MV-4-11 (cell line): ENCODE data around the gene HOMER1.
"Not testable (repeated sequence)": the region's sequence is repeated elsewhere in the genome, so short reads cannot be mapped to it uniquely, and the experiment has no call there.

ENCODE experiments used
- DNase-seq: peaks from one replicate; lab custom pipeline; 2025; lab: John Stamatoyannopoulos, UW

Gene HOMER1

DNA sequence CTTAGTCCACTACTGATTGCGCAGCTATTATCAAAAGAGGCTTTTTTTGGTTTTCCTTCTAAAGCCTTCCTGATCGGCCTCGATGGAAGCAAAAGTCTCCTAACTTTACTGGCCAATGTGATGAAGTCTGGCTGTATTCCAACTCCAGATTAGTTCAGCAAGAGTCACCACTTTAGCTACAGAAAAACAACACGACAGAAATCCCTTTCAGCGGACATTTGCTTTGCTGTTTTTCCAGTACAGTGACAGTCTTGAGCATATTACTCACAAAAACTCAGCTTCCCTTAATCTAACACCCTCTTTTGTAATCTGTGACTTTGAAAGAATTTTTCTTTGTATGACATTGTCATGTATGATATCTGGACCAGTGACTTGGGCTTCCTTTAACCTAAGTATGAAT, 95.7 kb downstream of the HOMER1 start:
- DNase-seq: no peak

DNA sequence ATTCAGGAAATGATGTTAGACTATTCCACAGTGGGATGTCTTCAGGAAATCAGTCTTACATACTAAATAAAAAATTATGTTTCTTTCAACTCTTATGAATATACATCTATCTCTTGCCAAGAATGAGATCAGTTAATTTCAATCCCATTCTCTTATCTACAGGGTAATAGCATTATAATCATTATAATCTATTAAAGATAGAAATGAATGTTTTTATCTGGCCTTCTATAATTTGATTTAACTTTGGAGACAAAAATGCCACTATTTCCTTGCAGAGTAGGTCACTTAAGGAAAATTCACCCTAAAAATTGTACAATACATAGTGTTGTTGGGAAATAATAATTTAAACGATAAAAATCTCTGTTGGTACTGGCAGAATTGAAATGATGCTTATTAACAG, 96.4 kb downstream of the HOMER1 start:
- DNase-seq: no peak

DNA sequence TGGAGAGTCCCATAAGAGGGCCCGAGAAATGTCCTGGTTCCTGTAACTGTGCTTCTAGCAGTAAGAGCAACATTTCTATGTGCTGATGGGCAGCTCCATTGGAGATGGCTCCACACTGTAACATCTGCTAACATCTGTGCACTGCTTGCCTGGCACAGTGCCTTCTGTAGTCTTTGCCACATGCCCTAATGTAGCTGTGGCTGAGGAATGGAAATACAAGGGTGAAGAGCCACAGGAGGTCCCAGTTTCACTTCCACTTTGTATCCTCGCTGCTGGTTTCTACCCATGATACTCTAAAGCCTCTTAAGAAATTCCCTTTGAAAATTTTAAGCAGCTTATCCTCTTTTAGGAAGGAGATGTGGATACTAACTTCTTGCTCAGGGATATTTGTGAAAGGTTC, 97.4 kb downstream of the HOMER1 start:
- DNase-seq: peak; percentile 97

DNA sequence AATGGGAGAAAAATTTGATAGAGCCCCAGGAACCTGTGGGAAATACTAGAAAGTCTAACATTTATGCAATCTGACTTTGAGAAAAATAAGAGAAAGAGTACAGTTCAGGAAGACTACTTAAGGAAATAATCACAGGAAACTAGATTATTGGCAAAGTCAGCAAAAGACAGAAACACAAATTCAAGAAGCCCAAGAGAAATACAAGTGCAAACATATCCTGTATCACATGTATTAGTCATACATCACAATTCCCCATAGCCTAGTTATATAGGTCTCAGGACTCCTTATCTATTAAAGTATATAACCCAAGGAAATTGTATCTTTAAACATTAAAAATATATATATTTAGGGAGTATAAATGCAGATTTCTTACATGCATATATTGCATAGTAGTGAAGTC, 100.8 kb downstream of the HOMER1 start:
- DNase-seq: no peak

DNA sequence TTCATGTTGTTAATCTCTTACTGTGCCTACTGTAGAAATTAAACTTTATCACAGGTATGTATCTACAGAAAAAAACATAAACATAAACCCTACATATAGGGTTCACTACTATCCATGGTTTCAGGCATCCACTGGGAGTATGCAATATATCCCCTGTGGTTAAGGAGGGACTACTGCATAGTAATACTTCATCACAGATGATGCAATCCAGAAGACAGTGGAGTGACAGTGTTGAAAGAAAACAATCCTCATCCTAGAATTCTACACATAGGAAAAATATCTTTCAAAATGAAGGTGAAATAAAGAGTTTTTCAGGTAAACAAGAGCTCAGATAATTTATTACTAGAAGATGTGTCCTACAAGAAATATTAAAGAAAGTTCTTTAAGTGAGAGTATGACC, 105.9 kb downstream of the HOMER1 start:
- DNase-seq: peak; percentile 3

DNA sequence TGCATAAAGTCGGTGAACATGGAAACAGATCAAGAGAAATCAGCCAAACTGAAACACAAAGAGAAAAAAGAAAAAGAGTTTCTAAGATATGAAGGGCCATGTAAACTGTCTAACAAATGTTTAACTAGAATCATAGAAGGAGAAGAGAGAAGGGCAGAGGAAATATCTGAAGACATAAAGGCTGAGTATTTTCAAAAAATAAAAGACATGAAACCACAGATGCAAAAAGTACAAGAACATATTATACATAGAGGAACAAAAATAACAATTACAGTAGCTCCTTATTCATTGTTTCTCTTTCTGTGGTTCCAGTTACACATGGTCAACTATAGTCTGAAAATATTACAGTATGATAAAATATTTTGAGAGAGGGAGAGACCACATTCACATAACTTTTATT, 106.3 kb downstream of the HOMER1 start:
- DNase-seq: no peak

DNA sequence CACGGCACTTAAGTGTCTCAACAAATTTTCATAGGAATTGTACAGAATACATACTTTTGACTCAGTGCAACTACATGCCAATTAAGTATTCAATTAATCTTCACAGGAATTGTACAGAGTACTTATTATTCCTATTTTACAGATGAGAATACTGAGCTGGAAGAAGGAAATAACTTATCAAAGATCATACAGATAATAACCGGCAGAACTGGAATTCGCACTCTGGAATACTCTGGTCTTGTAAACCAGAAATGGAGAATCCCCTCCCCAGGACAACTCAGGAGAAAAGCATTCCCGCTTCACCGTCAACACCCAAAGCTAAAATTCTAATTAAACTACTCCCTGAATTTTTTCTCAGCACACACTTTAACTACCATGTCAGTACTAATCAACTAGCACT, 112.7 kb downstream of the HOMER1 start:
- DNase-seq: no peak

DNA sequence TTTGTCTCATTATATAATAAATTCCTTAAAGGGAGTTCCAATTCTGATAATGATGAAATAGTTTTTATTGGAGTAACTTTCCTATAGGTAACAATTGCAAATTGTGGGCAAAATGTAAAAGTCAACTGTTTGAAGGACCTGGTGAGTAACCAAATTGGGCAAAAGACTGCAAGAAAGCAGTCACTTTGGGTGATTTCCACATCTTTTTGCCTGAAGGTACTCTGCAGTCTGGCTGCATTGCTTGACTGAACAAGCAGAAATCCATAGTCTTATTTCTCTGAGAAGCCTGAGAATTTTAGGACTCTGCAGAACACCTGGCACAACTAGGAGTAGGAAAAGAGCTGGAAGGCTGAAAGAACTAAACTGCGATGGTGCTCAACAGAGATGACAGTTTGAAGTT, 114.9 kb downstream of the HOMER1 start:
- DNase-seq: no peak

DNA sequence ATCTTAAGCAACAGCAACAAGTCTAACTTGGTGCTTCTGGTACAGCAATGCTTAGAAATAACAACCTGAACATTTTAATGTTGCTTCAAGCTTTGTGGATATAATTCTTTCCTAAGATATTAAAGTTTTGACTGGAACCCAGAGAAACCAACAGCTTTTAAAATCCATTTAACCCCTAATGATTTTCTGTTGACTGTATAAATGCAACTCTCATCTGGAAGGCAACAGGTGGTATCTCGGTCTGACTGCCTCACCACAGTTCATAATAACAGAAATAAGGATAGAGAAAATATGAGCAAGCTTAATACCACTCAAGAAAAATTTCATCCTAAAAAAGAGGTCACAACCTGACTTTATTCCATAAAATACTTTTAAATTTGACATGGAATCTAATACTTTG, 116.9 kb downstream of the HOMER1 start:
- DNase-seq: no peak

DNA sequence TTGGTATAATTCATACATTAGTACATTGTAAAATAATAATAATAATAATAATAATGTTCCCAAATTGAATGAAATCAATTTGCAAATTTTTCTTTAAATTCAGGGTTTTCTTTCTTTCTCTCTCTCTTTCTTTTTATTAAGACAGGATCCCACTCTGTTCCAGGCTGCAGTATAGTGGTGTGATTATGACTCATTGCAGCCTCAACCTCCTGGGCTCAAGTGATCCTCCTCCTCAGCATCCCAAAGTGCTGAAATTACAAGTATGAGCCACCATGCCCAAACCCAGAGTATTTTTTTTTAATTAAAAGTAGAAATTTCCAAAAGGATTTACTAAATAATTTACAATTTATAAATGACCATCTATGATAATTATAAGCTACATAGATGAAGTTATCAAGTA, 117.7 kb downstream of the HOMER1 start:
- DNase-seq: no peak

DNA sequence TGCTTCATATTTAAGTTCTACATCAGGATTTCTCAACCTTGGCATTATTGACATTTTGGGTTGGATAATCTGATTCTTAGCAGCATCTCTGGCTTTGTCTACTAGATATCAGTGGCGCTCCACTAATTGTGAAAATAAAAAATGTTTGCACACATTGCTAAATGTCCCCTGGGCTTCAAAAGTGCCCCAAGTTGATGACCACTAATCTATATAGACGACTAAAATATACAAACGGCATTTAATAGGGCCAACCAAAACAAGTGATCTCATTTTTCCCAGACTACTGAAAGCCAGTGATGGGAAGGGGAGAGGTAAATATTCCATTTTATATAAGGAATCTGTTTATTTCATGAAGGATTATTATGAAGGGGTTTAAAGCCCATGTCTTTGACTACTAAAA, 118.6 kb downstream of the HOMER1 start:
- no peak for DNase-seq

DNA sequence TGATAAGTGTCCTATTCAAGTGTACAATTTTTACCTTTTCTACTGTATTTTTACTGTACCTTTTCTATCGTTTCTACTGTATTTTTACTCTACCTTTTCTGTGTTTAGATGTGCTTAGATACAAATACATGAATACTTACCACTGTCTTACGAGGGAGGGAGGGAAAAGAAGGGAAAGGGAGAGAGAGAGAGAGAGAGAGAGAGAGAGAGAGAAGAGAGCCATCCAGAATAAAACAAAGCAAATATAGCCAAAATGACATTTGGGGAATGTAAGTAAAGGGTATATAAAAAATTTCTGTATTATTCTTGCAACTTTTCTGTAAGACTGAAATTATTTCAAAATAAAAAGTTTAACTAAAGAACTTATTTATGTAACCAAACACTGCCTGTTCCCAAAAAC, 121.2 kb downstream of the HOMER1 start:
- DNase-seq: no peak

DNA sequence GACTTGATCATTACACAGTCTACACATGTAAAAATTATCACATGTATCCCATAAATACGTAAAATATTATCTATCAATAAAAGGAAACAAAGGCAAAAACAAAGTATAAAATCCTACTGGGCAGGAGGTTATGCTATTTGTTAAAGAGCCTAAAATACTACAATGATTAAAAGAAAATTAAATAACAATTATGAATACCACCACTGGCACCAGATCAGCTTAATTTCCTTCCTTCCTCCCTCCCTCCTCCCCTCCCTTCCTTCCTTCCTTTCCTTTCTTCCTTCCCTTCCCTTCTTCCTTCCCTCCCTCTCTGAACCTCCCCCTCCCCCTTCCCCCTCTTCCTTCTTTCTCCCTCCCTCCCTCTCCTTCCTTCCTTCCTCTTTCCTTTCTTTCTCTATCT, 127.3 kb downstream of the HOMER1 start:
- no peak for DNase-seq

DNA sequence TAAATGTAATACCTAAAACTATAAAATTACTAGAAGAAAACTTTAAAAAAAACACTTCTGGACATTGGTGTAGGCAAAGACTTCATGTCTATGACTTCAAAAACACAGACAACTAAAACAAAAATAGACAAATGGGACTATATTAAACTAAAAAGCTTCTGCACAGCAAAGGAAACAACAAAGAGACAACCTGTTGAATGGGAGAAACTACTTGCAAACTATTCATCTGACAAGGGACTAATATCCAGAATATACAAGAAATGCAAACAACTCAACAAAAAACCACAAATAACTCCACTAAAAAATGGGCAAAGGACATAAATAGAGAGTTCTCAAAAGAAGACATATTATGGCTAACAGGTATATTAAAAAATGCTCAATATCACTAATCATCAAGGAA, 128.8 kb downstream of the HOMER1 start:
- DNase-seq: not testable (repeated sequence)

DNA sequence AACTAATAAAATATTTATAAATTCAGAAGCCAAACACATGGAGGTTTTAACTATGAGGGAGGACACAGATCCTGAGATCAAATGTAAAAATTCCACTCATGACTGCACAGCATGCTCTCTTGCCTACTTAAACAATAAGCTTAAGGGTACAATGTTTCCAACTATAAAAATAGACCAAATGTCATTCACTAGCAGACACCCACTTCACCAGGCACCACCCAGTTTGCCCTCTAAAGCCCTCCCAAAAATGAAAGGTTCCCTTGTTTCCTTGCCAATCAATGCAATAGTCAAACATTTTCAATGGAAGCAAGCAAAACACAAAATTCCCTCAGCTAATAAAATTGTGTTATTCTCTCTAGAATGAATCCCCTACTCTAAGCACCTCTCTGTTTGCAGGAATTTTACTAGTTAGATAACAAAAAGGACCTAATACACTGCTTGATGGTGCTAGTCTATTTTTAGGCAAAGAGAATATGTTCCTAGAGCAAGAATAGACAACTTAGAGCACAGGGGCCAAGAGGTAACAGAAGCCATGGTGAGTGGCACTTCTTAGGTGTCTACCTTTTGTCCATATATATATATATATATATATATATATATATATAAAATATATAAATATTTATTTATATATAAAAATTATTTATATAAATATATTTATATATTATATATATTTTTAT, 135.3 kb downstream of the HOMER1 start:
- DNase-seq: no peak

DNA sequence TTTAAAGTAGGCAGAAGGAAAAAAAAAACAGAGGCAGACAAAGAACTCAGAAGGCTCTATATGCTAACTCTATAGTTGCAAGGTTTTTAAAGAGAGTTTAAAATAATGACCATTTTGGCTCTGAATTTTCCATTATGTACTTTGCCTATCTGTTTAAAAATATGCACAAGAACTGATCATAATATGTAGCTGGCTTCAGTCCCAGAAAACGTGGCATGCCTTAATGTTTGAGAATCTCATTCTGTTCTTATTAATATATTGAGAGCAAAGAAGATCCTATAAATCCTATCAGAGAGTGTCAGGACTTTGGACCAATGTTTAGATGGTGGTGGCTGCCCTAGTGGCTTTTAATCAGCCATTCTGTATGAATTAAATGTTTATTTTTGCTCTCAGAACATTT, 156.5 kb downstream of the HOMER1 start:
- DNase-seq: no peak

DNA sequence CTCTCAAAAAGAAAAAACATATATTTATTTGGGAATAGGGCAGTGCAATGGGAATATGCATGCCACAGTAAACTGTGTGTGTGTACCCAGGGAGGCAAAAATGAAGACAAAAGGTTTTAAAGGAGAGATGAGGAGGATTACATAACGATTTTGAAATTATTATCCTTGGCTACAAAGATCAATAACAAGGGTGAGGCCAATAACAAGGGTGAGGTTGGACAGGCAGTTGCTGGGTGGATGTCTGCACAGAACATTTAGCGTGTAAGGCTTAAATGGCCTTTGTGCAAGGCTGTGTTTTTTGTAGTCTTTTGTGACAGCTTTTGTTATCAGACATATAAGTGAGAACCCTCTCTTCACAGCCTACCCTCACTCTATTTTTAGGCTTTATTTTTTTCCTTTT, 164.1 kb downstream of the HOMER1 start:
- no peak for DNase-seq

DNA sequence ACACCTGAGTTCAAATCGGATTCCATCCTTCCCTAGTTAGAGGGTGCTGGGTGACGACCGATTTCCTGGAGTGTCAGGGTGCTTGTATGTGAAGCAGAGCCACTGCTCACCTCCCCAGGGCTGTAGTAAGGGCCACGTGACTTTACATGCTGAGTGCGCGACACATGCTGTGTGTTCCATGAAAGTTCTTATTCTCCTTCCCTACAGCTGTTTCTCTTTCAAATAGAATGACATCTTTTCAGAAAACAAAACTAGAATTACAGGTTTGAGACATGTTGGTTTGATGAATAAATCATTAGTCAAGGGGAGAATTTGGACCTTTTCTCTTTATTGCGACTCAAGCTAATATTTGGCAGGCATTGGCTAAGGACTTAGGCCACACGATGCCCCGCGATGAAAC, 164.9 kb downstream of the HOMER1 start:
- DNase-seq: no peak

DNA sequence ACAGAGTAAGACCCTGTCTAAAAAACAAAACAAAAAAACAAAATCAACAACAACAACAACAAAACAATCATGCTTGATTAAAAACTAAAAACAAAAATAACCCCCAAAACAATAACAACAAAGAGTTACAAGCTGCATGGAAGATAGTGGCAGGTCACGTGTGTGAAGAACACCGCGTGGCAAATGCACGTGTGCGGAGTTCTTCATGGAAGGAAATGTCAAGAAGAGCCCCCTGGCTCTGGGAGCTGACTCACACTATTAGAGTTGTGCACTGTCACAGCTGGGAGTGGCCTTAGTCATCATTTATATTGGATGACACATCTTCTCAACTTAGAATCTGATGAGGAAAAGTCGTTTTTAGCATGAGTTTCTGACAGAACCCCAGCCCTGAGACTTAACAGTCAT, 167.5 kb downstream of the HOMER1 start:
- DNase-seq: no peak

DNA sequence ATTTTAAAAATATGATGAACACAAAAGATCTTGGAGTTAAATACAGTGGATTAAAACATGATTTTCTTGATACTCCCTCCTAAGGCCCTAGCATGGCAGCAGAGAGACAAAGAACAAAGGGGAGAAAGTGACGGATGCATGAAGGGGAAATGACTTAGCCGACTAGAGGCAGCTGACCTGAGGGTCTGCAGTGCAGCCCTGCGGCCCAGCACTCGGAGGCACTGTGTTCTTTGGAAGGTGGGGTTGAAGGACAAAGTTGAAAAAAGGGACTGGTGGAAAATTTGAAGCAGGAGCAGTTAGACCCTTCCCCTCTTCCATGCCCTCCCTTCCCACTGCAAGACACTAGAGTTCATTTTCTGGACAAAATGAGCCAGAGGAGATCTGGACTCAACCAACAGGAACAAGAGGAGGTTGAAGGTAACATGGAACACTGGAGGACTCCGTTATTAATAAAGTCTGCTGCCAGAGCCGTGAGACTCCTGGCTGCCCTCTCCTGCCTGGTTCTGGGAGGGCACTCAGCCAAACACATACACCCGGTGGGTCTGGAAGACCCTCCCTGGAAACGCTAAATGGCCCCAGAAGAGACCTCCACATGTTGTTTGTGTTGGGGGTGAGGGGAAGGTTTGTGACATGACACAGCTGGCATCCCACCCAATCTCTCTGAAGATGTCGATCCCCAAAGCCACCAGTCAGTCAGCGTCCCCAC, 179.9 kb downstream of the HOMER1 start:
- no peak for DNase-seq

DNA sequence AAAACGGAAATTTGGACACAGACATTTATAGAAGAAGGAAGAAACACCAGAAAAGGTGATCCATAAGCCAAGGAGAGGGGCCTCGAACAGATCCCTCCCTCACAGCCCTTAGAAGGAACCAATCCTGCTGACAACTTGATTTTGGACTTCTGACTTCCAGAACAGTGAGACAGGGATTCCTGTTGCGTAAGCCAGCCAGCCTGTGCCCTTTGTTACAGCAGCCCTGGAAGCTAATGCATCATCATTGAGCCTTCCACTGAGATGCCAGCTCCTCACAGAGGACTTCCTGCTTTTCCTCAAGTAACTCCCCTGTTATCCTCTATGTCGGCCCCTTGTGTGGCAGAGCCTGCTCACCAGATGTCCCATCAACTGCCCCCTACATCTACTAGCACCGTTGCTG, 183.9 kb downstream of the HOMER1 start:
- DNase-seq: no peak

DNA sequence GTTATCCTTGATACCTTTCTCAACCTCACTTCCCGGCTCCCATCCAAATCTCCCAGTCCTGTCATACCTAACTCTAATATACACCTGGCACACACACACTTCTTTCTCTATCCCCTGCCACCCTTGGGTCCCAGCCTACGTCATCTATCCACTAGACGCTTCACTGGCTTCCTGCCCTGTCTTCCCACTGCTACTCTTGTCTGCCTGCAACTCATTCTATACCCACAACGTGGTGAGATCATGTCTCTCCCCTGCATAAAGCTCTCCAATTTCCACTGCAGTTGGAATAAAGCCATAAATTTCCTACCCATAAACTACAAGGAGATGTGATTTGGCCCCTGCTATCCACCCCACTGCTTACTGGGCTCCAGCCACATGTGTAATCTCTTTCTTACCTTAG, 184.5 kb downstream of the HOMER1 start:
- no peak for DNase-seq
